Endothelial cell of umbilical vein (primary cell): Measurements from ENCODE around the gene TBX5. TPM values are rescaled to one million over a fixed set of nuclear protein-coding genes. Genes with fewer than 3 reads are reported as not detected.

Source experiments
- BruUV-seq: library from RNA; stranded (reverse); fragments of 400-500 nt; replicated peaks from 2 replicates; lab custom pipeline; 2021; lab: Mats Ljungman, UMichigan
- CTCF ChIA-PET: fragments of 300-600, 350-600 bp; sonication (Branson Sonifier 250); formaldehyde crosslinking; loops from one replicate; lab custom pipeline; 2021; ENCODE audit warnings: antibody characterized with exemption, inconsistent platforms; lab: Charles Lee
- POLR2A ChIA-PET: fragments of 300-600, 350-600 bp; sonication (Branson Sonifier 250); formaldehyde crosslinking; loops from one replicate; lab custom pipeline; 2021; ENCODE audit warnings: antibody characterized with exemption, inconsistent platforms; lab: Charles Lee
- DNase-seq: peaks from one replicate; pipeline ENCODE4 v3.0.0-alpha.2; 2011; ENCODE audit warnings: low read depth, low spot score
- FAIRE-seq: peaks from 2 replicates; lab custom pipeline; 2011; peaks lifted over from hg19 to GRCh38; lab: Jason Lieb, UNC
- H2AFZ ChIP-seq: 2 replicates; pipeline ENCODE4 v1.6.0; 2012; ENCODE audit warnings: low read depth, low read length, control low read depth, inconsistent platforms
- H3K27ac ChIP-seq: 2 replicates; pipeline ENCODE4 v1.5.1; 2011; ENCODE audit warnings: low read depth, mild to moderate bottlenecking, control low read depth, low read length, moderate library complexity; ENCODE audit not compliant: insufficient read depth
- H3K27me3 ChIP-seq, 2 experiments: 2 replicates each; pipeline versions ENCODE4 v1.6.0 to v1.6.1; 2011; ENCODE audit warnings: low read length in 2 of 2, mixed read lengths in 1 of 2; ENCODE audit not compliant: control insufficient read depth in 2 of 2, insufficient read depth in 2 of 2
- H3K36me3 ChIP-seq, 2 experiments: 2 replicates in 1 of 2; 3 replicates in 1 of 2; pipeline ENCODE4 v1.5.1; 2011; ENCODE audit warnings: low read length in 2 of 2, mild to moderate bottlenecking in 1 of 2, moderate library complexity in 1 of 2; ENCODE audit not compliant: control insufficient read depth in 2 of 2, insufficient read depth in 2 of 2; ENCODE audit errors: extremely low read depth in 1 of 2
- H3K4me1 ChIP-seq: 3 replicates; pipeline ENCODE4 v1.5.1; 2011; ENCODE audit warnings: mild to moderate bottlenecking, low read length; ENCODE audit not compliant: control insufficient read depth, insufficient read depth; ENCODE audit errors: extremely low read depth
- H3K4me2 ChIP-seq: 2 replicates; pipeline ENCODE4 v1.6.1; 2011; ENCODE audit warnings: low read length, control low read depth, mixed read lengths; ENCODE audit not compliant: insufficient read depth
- H3K4me3 ChIP-seq, 3 experiments: fragments of 200-600 bp in 1 of 3; sonication (generic), shearing (Covaris generic) in 1 of 3; replicated peaks in 1 of 3; 2 replicates each; pipeline ENCODE4 v1.5.1; 2011 to 2016; ENCODE audit warnings: control low read depth in 3 of 3, low read length in 3 of 3, mild to moderate bottlenecking in 2 of 3, inconsistent platforms in 1 of 3, low read depth in 1 of 3, moderate library complexity in 1 of 3; ENCODE audit not compliant: insufficient read depth in 1 of 3
- H3K79me2 ChIP-seq: 2 replicates; pipeline ENCODE4 v1.6.0; 2012; ENCODE audit warnings: low read length, inconsistent platforms; ENCODE audit not compliant: control insufficient read depth, insufficient read depth
- H3K9ac ChIP-seq: replicated peaks from 2 replicates; pipeline ENCODE3; 2011; ENCODE audit warnings: low read length, control low read depth; ENCODE audit not compliant: insufficient read depth; ENCODE audit errors: extremely low read depth
- H3K9me1 ChIP-seq: replicated peaks from 3 replicates; pipeline ENCODE4 v1.6.0; 2011; ENCODE audit warnings: mild to moderate bottlenecking, low read length; ENCODE audit not compliant: control insufficient read depth, insufficient read depth; ENCODE audit errors: extremely low read depth
- H3K9me3 ChIP-seq: replicated peaks from 2 replicates; pipeline ENCODE4 v1.5.1; 2012; ENCODE audit warnings: low read length, inconsistent platforms; ENCODE audit not compliant: control insufficient read depth, insufficient read depth
- H4K20me1 ChIP-seq: replicated peaks from 2 replicates; pipeline ENCODE3; 2011; ENCODE audit warnings: mild to moderate bottlenecking, low read length; ENCODE audit not compliant: control insufficient read depth, insufficient read depth; ENCODE audit errors: extremely low read depth
- CTCF ChIP-seq, 2 donors: IDR thresholded peaks; 1 replicate in 1 of 2; 2 replicates in 1 of 2; pipeline ENCODE4 v1.5.1; 2011; ENCODE audit warnings: low read length in 2 of 2, mild to moderate bottlenecking in 2 of 2, moderate library complexity in 2 of 2, control low read depth in 1 of 2, inconsistent platforms in 1 of 2, low read depth in 1 of 2; ENCODE audit not compliant: insufficient read depth in 1 of 2; ENCODE audit errors: extremely low read depth in 1 of 2
- EZH2 ChIP-seq: IDR thresholded peaks from 2 replicates; pipeline ENCODE4 v1.6.1; 2012; ENCODE audit warnings: borderline replicate concordance, low read depth, mild to moderate bottlenecking, moderate library complexity, low read length, inconsistent platforms; ENCODE audit not compliant: severe bottlenecking
- FOS ChIP-seq: IDR thresholded peaks from 2 replicates; pipeline ENCODE4 v1.6.1; 2011; ENCODE audit warnings: mild to moderate bottlenecking, low read length, moderate library complexity, borderline replicate concordance; ENCODE audit not compliant: insufficient read depth
- GATA2 ChIP-seq: IDR thresholded peaks from 2 replicates; pipeline ENCODE4 v1.7.0; 2011; ENCODE audit warnings: low read depth, mild to moderate bottlenecking, moderate library complexity, mixed read lengths, low read length; ENCODE audit not compliant: insufficient read length, insufficient read depth
- JUN ChIP-seq: IDR thresholded peaks from 2 replicates; pipeline ENCODE4 v1.6.1; 2011; ENCODE audit warnings: borderline replicate concordance, low read depth; ENCODE audit not compliant: insufficient read length, insufficient read depth
- MAX ChIP-seq: IDR thresholded peaks from 2 replicates; pipeline ENCODE4 v1.6.1; 2011; ENCODE audit not compliant: insufficient read depth, insufficient read length
- MYC ChIP-seq: IDR thresholded peaks from one replicate; pipeline ENCODE4 v1.6.1; 2011; ENCODE audit warnings: mild to moderate bottlenecking, low read depth, low read length
- POLR2A ChIP-seq: IDR thresholded peaks from 2 replicates; pipeline ENCODE4 v1.6.1; 2012; ENCODE audit warnings: low read depth, mild to moderate bottlenecking, control low read depth, low read length
- POLR2AphosphoS5 ChIP-seq: IDR thresholded peaks from 2 replicates; pipeline ENCODE4 v1.6.1; 2012; ENCODE audit warnings: low read depth, mild to moderate bottlenecking, control low read depth, low read length, moderate library complexity; ENCODE audit not compliant: insufficient read depth
- dilution Hi-C: fragments of 300-500 bp; cut with MboI; formaldehyde crosslinking; loops from one replicate; pipeline ENCODE4 v1.15.0; 2019; ENCODE audit warnings: low sequenced_read_pairs; ENCODE audit not compliant: extremely low pct_ligation_motif_present
- intact Hi-C: fragments of 100-400 bp; cut with micrococcal nuclease; formaldehyde crosslinking; loops from one replicate; pipeline ENCODE4 v1.10.0; 2022
- polyA plus RNA-seq, 4 experiments: library from polyadenylated mRNA; depleted of rRNA in 3 of 4; stranded (reverse) in 3 of 4; unstranded in 1 of 4; fragments of >200 nt; gene quantifications; 2 replicates each; pipeline versions ENCODE4 v1.2.1 to v1.2.3, GENCODE V29; 2011 to 2012; ENCODE audit warnings: missing spikeins in 1 of 4
- total RNA-seq: library from RNA; stranded (reverse); gene quantifications from 2 replicates; pipeline ENCODE4 v1.2.3, GENCODE V29; 2021

Gene TBX5
- total and polyA plus RNA-seq, 2 donors (not counting 3 experiments of a cell fraction or from before 2014, with no cell fraction given) = not detected

GRCh38 chr12:114381177-114381576 is 24.8 kb downstream of the TBX5 start:
- no peak for FAIRE-seq

More at GRCh38 chr12:114381177-114381576, 24.8 kb downstream of the TBX5 start:
- dilution Hi-C loops (no loop called here), intact Hi-C loops (no loop called here)
- POLR2A ChIA-PET = no interaction called here
- H3K4me1 ChIP-seq = no peaks in the 10 kb centered on the region
- no TSS peak for BruUV-seq
- no peaks in the 10 kb centered on the region for H4K20me1 ChIP-seq
- H3K36me3 ChIP-seq = no peaks in the 10 kb centered on the region
- H3K27ac ChIP-seq = no peak overlapping the region
- no peak for DNase-seq
- TF ChIP-seq GATA2 (no peak), JUN (no peak), MAX (no peak), MYC (no peak), POLR2A (no peak), EZH2 (no peak), CTCF (IDR thresholded peaks at IDR 0.05; ENCODE audit: extremely low read depth in 1 of 2, insufficient read depth in 1 of 2, low read depth in 1 of 2, low read length in 2 of 2) (no peak), FOS (no peak), POLR2AphosphoS5 (no peak)
- no peak overlapping the region for H2AFZ ChIP-seq
- H3K4me2 ChIP-seq = no peak overlapping the region
- H3K4me3 ChIP-seq = no peak overlapping the region
- no peaks in the 10 kb centered on the region for H3K27me3 ChIP-seq
- H3K9ac ChIP-seq = no peak overlapping the region
- peaks cover 4% of the 10 kb centered on the region for H3K9me3 ChIP-seq
- no peaks in the 10 kb centered on the region for H3K79me2 ChIP-seq
- H3K9me1 ChIP-seq = no peaks in the 10 kb centered on the region
- CTCF ChIA-PET = no interaction called here
